RWPE2 (cell line): ENCODE data around the gene GRM2.

Experiments
- ATAC-seq: fragments of 200-7000 bp; cut with Tn5 transposase; 3 replicates; pipeline ENCODE4 v1.9.1; 2021; ENCODE audit warnings: low read depth
- DNase-seq: peaks from one replicate; pipeline ENCODE4 v3.0.0-alpha.2; 2020; ENCODE audit warnings: low spot score
- H3K27ac ChIP-seq: fragments of 450-650 bp; 2 replicates; pipeline ENCODE4 v1.5.1; 2017; ENCODE audit warnings: mild to moderate bottlenecking; ENCODE audit not compliant: poor library complexity, severe bottlenecking
- H3K27me3 ChIP-seq: fragments of 250-450 bp; sonication (Bioruptor Pico); 2 replicates; pipeline ENCODE4 v1.5.1; 2021; ENCODE audit warnings: mild to moderate bottlenecking, moderate library complexity; ENCODE audit not compliant: insufficient read depth, poor library complexity, severe bottlenecking
- H3K36me3 ChIP-seq: fragments of 250-450 bp; sonication (Bioruptor Pico); 2 replicates; pipeline ENCODE4 v1.5.1; 2020; ENCODE audit warnings: low read depth, mild to moderate bottlenecking, moderate library complexity
- H3K4me1 ChIP-seq: fragments of 250-450 bp; sonication (Bioruptor Pico); 2 replicates; pipeline ENCODE4 v1.5.1; 2021; ENCODE audit warnings: mild to moderate bottlenecking, moderate library complexity; ENCODE audit not compliant: insufficient read depth, poor library complexity, severe bottlenecking
- H3K4me3 ChIP-seq: fragments of 250-450 bp; sonication (Bioruptor Pico); 2 replicates; pipeline ENCODE4 v1.5.1; 2021; ENCODE audit warnings: mild to moderate bottlenecking, moderate library complexity; ENCODE audit not compliant: severe bottlenecking
- H3K9me3 ChIP-seq: fragments of 250-450 bp; sonication (Bioruptor Pico); 2 replicates; pipeline ENCODE4 v1.5.1; 2021; ENCODE audit warnings: mild to moderate bottlenecking, moderate library complexity; ENCODE audit not compliant: severe bottlenecking
- CTCF ChIP-seq: fragments of 450-650 bp; IDR thresholded peaks from one replicate; pipeline ENCODE4 v1.5.1; 2017; ENCODE audit warnings: mild to moderate bottlenecking, moderate library complexity; ENCODE audit not compliant: poor library complexity, severe bottlenecking

GRM2 gene

GRCh38 chr3:51669241-51670052 lies 37.4 kb upstream of the GRM2 start:
- Histone ChIP-seq H3K27ac (peak overlapping the region; percentile 71), H3K27me3 (no peaks in the 10 kb centered on the region), H3K4me3 (no peak overlapping the region), H3K36me3 (no peaks in the 10 kb centered on the region), H3K9me3 (no peaks in the 10 kb centered on the region), H3K4me1 (peaks cover 3% of the 10 kb centered on the region)
- no peak for DNase-seq
- ATAC-seq, result peak; percentile 35
- TF ChIP-seq CTCF, result peak; percentile 86

- DNase-seq, result peak; percentile 20
- peak overlapping the region; percentile 71 for H3K27ac ChIP-seq
- no peak; the same call in 2 of the 3 replicates for ATAC-seq
- no peaks in the 10 kb centered on the region for H3K36me3 ChIP-seq
- H3K4me1 ChIP-seq, result peaks cover 7% of the 10 kb centered on the region
- no peak for TF ChIP-seq CTCF
- no peaks in the 10 kb centered on the region for H3K9me3 ChIP-seq
- no peaks in the 10 kb centered on the region for H3K27me3 ChIP-seq
- H3K4me3 ChIP-seq, result peak overlapping the region; percentile 53
Observed at GRCh38 chr3:51670053-51670822, 36.6 kb upstream of the GRM2 start.

GRCh38 chr3:51670823-51671733 lies 35.8 kb upstream of the GRM2 start, which contains the start of gene TEX264:
TSS of gene TEX264 (plus strand) at chr3:51671252. CDS start at chr3:51674305, 3,053 bp downstream.
- no peaks in the 10 kb centered on the region for H3K9me3 ChIP-seq
- peak within 1 kb of the TSS; percentile 71 for H3K27ac ChIP-seq
- H3K4me1 ChIP-seq, result peaks cover 11% of the 10 kb centered on the region
- TF ChIP-seq CTCF, result no peak
- H3K36me3 ChIP-seq, result peaks cover 6% of the 10 kb centered on the region
- ATAC-seq (peak; percentile 67), DNase-seq (peak; percentile 79)
- H3K27me3 ChIP-seq, result no peaks in the 10 kb centered on the region
- peak within 1 kb of the TSS; percentile 53 for H3K4me3 ChIP-seq

- TF ChIP-seq CTCF, result no peak
- no peaks in the 10 kb centered on the region for H3K27me3 ChIP-seq
- H3K4me1 ChIP-seq, result peaks cover 11% of the 10 kb centered on the region
- peak overlapping the region; percentile 53 for H3K4me3 ChIP-seq
- peaks cover 14% of the 10 kb centered on the region for H3K36me3 ChIP-seq
- H3K27ac ChIP-seq, result peak overlapping the region; percentile 71
- DNase-seq (peak; percentile 80), ATAC-seq (peak; percentile 56)
- no peaks in the 10 kb centered on the region for H3K9me3 ChIP-seq
Observed at GRCh38 chr3:51671734-51672475, 35.0 kb upstream of the GRM2 start.
